ENCODE data around the gene EVI5L. TPM values are rescaled to one million over a fixed set of nuclear protein-coding genes. Genes with fewer than 3 reads are reported as not detected.
"Not testable (repeated sequence)": the region's sequence is repeated elsewhere in the genome, so short reads cannot be mapped to it uniquely, and the experiment has no call there.

Gene EVI5L
- total RNA-seq, result 10 to 100 TPM; 17.6 to 18.8 TPM
- long read RNA-seq, partial matches to known transcripts, result 1 of 6 reads
- long read RNA-seq, other reads (novel, unspliced or antisense), result 5 of 6 reads

GRCh38 chr19:7829561-7830271, at the start of gene EVI5L:
TSS of gene EVI5L (plus strand) at chr19:7830218. CDS start at chr19:7846543, 16,325 bp downstream.
- peak; percentile 94 to 96 for ATAC-seq
- intact Hi-C loops (cut with DNase I), result no loop called here
- DNase-seq, result peak; percentile 99

DNA sequence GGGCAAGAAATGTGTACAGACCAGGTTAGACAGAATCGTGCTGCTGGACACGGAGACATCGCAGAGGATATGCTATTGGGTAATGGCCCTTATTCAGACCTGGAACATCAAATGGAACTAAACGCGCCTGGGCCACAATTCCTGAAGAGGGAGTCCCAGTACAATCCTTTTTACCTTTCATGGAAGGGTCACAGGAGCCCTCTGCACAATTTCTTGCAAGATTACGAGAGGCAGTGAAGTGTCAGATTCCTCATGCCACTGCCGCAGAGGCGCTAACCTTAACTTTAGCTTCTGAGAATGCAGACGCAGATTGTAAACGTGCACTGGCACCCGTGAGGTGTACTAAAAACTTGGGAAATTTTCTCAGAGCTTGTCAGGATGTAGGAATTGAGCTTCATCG, 48.9 kb upstream of the EVI5L start:
- intact Hi-C loops (cut with DNase I), result no loop called here
- DNase-seq, result no peak
- no peak for ATAC-seq

DNA sequence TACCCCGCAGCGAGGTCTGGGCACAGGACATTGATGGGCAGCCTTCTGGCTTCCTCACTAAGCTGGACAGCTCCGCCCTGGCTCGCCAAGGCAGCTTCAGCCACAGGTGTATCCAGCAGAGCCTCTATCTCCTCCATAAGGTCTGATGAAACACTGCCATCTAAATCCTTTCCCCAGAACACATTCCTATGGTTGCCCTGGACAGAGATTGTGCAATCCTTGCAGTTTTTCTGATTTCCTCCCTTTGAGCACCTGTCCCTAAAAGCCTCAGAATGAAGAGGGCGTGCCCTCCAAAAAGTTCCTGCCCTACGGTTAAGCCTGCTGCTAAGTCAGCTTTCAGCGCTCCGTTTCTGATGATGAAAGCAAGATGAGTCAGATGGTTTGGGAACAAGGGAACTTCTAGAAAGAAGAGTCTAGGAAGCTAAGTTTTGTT, 46.0 kb upstream of the EVI5L start:
- intact Hi-C loops (cut with DNase I), result no loop called here
- DNase-seq (no peak), ATAC-seq (peak; percentile 34 to 87)

GRCh38 chr19:7784856-7785255, 45.2 kb upstream of the EVI5L start:
- no peak for DNase-seq
- intact Hi-C loops (cut with DNase I), result no loop called here
- ATAC-seq, result no peak

DNA sequence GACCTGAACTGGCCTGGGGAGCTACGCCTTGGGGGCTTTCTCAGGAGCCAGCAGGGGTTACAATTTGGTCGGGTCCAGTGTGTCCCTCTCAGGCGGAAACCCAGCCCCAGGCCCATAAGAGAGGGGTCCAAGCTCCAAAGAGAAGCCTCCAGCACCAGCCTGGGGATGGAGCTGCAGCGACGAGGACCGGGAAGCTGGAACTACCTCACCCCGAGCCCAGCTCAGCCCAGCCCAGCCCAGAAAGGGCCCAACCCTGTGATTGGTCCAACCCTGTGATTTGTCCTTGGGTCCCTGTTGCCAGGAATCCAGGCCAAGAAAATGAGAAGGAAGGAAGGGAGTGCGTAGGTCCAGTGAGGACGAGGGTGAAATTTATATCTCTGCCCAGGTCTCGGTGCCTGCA, 42.9 kb upstream of the EVI5L start:
- intact Hi-C loops (cut with DNase I), result no loop called here
- ATAC-seq (peak in 1 of 2 donors; percentile 53), DNase-seq (peak; percentile 29)

DNA sequence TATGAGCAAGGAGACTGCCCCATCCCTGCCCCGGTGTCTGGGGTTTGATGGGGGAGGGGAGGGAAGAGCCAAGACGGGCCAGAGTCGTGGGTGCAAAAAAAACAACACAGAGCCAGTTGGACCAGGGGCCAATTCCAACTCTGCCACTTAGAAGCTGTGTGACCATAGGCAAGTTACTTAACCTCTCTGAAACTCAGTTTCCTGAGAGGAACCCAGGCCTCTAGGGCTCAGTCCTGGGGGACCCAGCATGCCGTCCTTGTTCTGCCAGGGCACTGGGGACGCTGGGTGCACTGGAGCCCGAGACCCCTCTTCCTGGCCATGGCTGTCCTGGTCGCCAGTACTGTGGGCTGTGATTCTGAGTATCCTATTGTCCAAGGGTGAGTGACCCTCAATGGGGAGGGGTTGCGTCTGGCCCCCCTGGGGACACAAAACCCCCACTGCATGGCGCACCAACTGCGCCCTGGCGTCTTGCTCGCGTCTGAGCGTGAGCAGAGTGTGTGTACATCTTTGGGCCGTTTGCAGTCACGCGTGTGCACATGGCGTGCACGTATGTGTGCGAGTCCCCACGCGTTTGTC, 42.3 kb upstream of the EVI5L start:
- intact Hi-C loops (cut with DNase I), result no loop called here

DNA sequence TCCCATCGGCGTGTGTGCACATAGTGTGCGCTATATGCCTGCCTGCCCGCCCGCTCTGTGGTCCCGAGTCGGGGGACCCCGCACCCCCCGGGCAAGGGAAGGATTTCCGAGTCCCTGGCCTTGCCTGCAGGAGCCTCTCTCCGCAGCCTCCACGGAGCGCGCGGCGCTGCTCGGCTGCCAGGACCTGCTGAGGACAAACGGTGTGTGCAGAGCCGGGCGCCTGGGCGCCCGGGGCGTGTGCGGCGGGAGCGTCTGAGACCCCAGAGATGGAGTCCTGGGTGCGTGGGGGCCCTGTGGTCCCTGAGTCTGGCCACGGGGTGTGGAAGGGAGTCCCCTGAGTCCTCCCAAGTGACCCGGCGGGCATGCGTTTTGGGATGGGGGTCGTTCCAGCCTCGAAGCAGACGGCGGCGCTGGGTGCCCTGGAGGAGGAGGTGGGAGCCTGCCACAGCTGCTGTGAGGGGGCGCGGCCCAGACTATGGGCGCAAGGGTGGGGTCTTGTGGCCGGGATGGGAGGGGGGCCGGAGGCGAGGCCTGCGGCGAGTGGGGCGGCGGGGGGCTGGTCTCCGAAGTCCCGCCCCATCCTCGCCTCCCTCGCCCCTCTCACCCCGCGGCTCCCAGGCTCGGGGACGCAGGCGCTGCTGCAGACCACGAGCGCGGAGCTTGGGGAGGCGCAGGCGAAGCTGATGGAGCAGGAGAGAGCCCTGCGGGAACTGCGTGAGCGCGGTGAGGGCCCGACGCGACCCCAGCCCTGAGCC, 41.7 kb upstream of the EVI5L start:
- DNase-seq, result no peak
- intact Hi-C loops (cut with DNase I), result no loop called here
- peak in 1 of 2 donors; percentile 8 for ATAC-seq

More for the DNA sequence above, 42.3 kb upstream of the EVI5L start:
- ATAC-seq (no peak), DNase-seq (no peak)

- DNase-seq (no peak), ATAC-seq (no peak)
- intact Hi-C loops (cut with DNase I), result no loop called here
Measured at GRCh38 chr19:7788933-7789323, 41.1 kb upstream of the EVI5L start.

DNA sequence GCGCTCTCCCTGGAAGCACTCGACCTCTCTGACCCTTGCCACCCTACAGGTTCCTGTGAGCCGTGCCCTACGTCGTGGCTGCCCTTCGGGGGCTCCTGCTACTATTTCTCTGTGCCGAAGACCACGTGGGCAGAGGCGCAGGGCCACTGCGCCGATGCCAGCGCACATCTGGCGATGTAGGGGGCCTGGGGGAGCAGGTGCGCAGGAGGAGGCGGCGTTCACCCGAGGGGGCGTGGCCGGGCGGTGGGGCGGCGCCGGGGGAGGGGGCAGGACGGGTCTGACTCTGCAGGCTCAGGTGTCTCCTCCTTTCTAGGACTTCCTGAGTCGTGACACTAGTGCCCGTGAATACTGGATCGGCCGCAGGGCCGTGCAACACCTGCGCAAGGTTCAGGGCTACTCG, 40.6 kb upstream of the EVI5L start:
- no peak for ATAC-seq
- no peak for DNase-seq
- intact Hi-C loops (cut with DNase I), result no loop called here

GRCh38 chr19:7790416-7790815, 39.6 kb upstream of the EVI5L start:
- DNase-seq (no peak), ATAC-seq (no peak)
- intact Hi-C loops (cut with DNase I), result loop anchor here (10.0 kb wide), 2 partner anchors 136 to 436 kb away; no protein-coding TSS in a partner anchor

- ATAC-seq, result no peak
- intact Hi-C loops (cut with DNase I), result loop anchor here (10.0 kb wide), 2 partner anchors 137 to 437 kb away; no protein-coding TSS in a partner anchor
- DNase-seq, result no peak
Measured at GRCh38 chr19:7792281-7792680, 37.7 kb upstream of the EVI5L start.

DNA sequence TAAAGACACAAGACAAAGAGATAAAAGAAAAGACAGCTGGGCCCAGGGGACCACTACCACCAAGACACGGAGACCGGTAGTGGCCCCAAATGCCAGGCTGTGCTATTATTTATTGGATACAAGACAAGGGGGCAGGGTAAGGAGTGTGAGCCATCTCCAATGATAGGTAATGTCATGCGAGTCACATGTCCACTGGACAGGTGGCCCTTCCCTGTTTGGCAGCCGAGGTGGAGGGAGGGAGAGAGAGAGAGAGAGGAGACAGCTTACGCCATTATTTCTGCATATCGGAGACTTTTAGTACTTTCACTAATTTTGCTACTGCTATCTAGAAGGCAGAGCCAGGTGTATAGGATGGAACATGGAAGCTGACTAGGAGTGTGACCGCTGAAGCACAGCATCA, 37.3 kb upstream of the EVI5L start:
- intact Hi-C loops (cut with DNase I), result loop anchor here (10.0 kb wide), 2 partner anchors 138 to 438 kb away; no protein-coding TSS in a partner anchor
- not testable (repeated sequence) for ATAC-seq, DNase-seq

DNA sequence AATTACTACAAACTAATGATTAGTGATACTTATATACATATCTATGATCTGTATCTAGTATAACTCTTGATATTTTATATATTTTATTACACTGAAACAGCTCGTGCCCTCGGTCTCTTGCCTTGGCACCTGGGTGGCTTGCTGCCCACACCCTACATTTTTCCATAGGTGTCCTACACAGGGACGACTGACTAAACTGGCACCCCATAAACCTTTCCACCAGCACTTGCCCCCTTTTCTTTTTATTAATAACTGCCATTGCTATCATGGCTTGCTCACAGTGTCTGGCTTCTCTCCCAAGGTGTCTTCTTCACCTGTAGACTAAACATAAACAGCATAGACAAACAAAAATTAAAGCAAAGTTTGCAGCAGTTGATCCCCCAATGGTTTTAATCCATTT, 36.5 kb upstream of the EVI5L start:
- ATAC-seq (no peak), DNase-seq (no peak)
- intact Hi-C loops (cut with DNase I), result loop anchor here (10.0 kb wide), 2 partner anchors 139 to 439 kb away; no protein-coding TSS in a partner anchor

DNA sequence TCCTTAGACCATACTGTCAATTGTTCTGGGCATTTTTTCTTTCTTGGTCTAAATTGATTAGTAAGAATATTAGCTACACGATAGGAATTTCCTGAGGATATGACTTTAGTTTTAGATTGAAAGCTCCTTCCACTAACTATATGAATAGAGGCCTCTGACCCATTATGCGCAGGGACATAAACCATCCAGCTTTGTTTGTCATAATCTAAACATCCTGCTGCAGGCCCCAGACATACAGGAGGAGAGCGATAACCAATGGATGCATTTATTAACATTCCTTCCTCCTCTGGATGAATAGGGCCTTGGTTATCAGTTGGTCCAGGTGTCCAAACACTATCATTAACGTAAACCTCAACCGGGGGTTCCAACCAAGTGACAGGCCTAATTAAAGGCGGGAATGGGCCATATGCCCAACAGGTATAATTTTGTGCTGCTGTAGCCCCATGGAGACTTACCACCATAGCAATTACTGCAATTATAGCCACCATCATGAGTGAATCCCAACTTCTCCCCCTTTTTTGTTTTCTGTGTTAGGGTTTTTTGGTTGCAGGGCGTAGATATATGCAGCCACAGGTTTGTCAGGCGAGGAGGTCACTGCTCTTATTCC, 34.4 kb upstream of the EVI5L start:
- DNase-seq (no peak), ATAC-seq (no peak)
- intact Hi-C loops (cut with DNase I), result loop anchor here (5.0 to 10.0 kb wide), 3 partner anchors 141 to 441 kb away; no protein-coding TSS in a partner anchor

- peak; percentile 70 to 93 for ATAC-seq
- DNase-seq, result peak; percentile 63
- intact Hi-C loops (cut with DNase I), result loop anchor here (5.0 to 10.0 kb wide), 6 partner anchors 145 to 695 kb away; no protein-coding TSS in a partner anchor
Measured at GRCh38 chr19:7799640-7800355, 30.2 kb upstream of the EVI5L start.

GRCh38 chr19:7801020-7801570, 28.9 kb upstream of the EVI5L start:
- intact Hi-C loops (cut with DNase I), result loop anchor here (5.0 to 10.0 kb wide), 3 partner anchors 236 to 696 kb away; no protein-coding TSS in a partner anchor
- DNase-seq (no peak), ATAC-seq (no peak)

DNA sequence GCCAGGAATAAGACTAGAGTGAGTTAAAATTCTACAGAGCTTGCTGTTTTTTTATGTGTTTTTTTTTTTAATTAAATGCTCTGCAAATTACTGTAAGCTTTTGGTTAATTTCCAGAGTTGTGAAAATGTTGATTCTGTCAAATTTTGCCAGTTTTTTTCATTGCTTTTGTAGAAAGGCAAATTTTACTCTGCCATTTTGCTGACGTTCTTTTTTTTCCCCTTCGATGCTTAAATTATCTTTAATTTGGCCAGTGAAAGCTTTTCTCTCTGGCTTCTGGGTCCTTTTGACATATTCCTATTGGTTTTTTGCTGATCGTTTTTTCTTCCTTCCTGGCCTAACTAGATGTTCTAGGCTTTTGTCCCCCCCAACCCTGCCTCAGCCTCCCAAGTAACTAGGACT, 23.8 kb upstream of the EVI5L start:
- DNase-seq (no peak), ATAC-seq (no peak)
- intact Hi-C loops (cut with DNase I), result loop anchor here (10.0 kb wide), 2 partner anchors 241 to 701 kb away; no protein-coding TSS in a partner anchor

GRCh38 chr19:7806876-7807275, 23.1 kb upstream of the EVI5L start:
- ATAC-seq (no peak), DNase-seq (no peak)
- intact Hi-C loops (cut with DNase I), result loop anchor here (10.0 kb wide), 2 partner anchors 242 to 702 kb away; no protein-coding TSS in a partner anchor
